GM23248 (cell line): ENCODE measurements around the gene DEGS1. TPM values are rescaled to one million over a fixed set of nuclear protein-coding genes. Genes with fewer than 3 reads are reported as not detected.

Experiments
- DNase-seq: peaks from one replicate; pipeline ENCODE4 v3.0.0-alpha.2; 2015
- H2AFZ ChIP-seq: fragments of 200-600 bp; sonication (generic); 2 replicates; pipeline ENCODE4 v1.6.1; 2016; ENCODE audit warnings: antibody characterized with exemption
- H3F3A ChIP-seq: fragments of 200-600 bp; sonication (generic); 2 replicates; pipeline ENCODE4 v1.6.1; 2016; ENCODE audit warnings: mild to moderate bottlenecking, antibody characterized with exemption, mixed run types; ENCODE audit not compliant: insufficient read depth
- H3K27ac ChIP-seq: fragments of 200-600 bp; sonication (generic); 2 replicates; pipeline ENCODE4 v1.5.1; 2016; ENCODE audit warnings: mild to moderate bottlenecking
- H3K27me3 ChIP-seq: fragments of 200-600 bp; sonication (generic); replicated peaks from 2 replicates; pipeline ENCODE4 v1.6.1; 2016; ENCODE audit warnings: mild to moderate bottlenecking; ENCODE audit not compliant: insufficient read depth
- H3K36me3 ChIP-seq: fragments of 200-600 bp; sonication (generic); 2 replicates; pipeline ENCODE4 v1.6.1; 2016; ENCODE audit warnings: low read depth, mild to moderate bottlenecking
- H3K4me1 ChIP-seq: fragments of 200-600 bp; sonication (generic); 2 replicates; pipeline ENCODE4 v1.6.1; 2016; ENCODE audit warnings: mild to moderate bottlenecking; ENCODE audit not compliant: insufficient read depth
- H3K4me2 ChIP-seq: fragments of 200-600 bp; sonication (generic); one replicate; pipeline ENCODE4 v1.6.1; 2016; ENCODE audit warnings: mild to moderate bottlenecking; ENCODE audit not compliant: unreplicated experiment
- H3K4me3 ChIP-seq: fragments of 200-600 bp; sonication (generic); 2 replicates; pipeline ENCODE4 v1.5.1; 2016; ENCODE audit warnings: mild to moderate bottlenecking
- H3K79me2 ChIP-seq: fragments of 200-600 bp; sonication (generic); 2 replicates; pipeline ENCODE4 v1.6.1; 2016; ENCODE audit warnings: mild to moderate bottlenecking; ENCODE audit not compliant: insufficient read depth
- H3K9ac ChIP-seq: fragments of 200-600 bp; sonication (generic); 2 replicates; pipeline ENCODE4 v1.6.1; 2016; ENCODE audit warnings: mild to moderate bottlenecking
- H3K9me2 ChIP-seq: fragments of 200-600 bp; sonication (generic); 2 replicates; pipeline ENCODE4 v1.6.1; 2016; ENCODE audit warnings: mixed run types, mild to moderate bottlenecking, moderate library complexity; ENCODE audit not compliant: insufficient read depth
- H3K9me3 ChIP-seq: fragments of 200-600 bp; sonication (generic); one replicate; pipeline ENCODE4 v1.6.1; 2017; ENCODE audit warnings: low read depth
- H4K20me1 ChIP-seq: fragments of 200-600 bp; sonication (generic); 2 replicates; pipeline ENCODE4 v1.6.0; 2016; ENCODE audit not compliant: insufficient read depth
- EZH2 ChIP-seq: fragments of 200-600 bp; sonication (generic); IDR thresholded peaks from 2 replicates; pipeline ENCODE4 v1.6.1; 2018; ENCODE audit warnings: antibody characterized with exemption, mild to moderate bottlenecking; ENCODE audit not compliant: insufficient read depth, poor library complexity, severe bottlenecking
- EZH2phosphoT487 ChIP-seq: fragments of 200-600 bp; sonication (generic); IDR thresholded peaks from 2 replicates; pipeline ENCODE4 v1.6.1; 2018; ENCODE audit warnings: antibody characterized with exemption, moderate library complexity, mild to moderate bottlenecking, low read depth; ENCODE audit not compliant: insufficient read depth
- WGBS, 2 experiments: methylation state at CpG; one replicate each; pipeline ENCODE4 v1.1.6; 2015 to 2017; ENCODE audit warnings: low lambda C conversion rate in 2 of 2, low coverage in 1 of 2; ENCODE audit errors: missing lambda C conversion rate in 2 of 2; 5-methylcytosine and 5-hydroxymethylcytosine counted together
- in situ Hi-C: fragments of 300-500 bp; cut with MboI; formaldehyde crosslinking; loops from 2 replicates; pipeline ENCODE4 v1.15.0; 2020
- polyA plus RNA-seq: library from polyadenylated mRNA; unstranded; fragments of >200 nt; fragmentation: Nextera tagmentation; extraction: Ambion mirVana; gene quantifications from 2 replicates; pipeline ENCODE4 v1.2.1, GENCODE V29; 2016
- total RNA-seq: library from RNA; depleted of rRNA; stranded (reverse); fragments of >200 nt; shearing (Covaris generic); gene quantifications from 2 replicates; pipeline ENCODE4 v1.2.3, GENCODE V29; 2014

The DEGS1 gene
- total and polyA plus RNA-seq, 2 experiments from 2014 or later, result 227 to 265 TPM

GRCh38 chr1:224180783-224181452 lies 2.1 kb upstream of the DEGS1 start:
- Histone ChIP-seq H3K36me3 (no peaks in the 10 kb centered on the region), H3K79me2 (peaks cover 24% of the 10 kb centered on the region), H2AFZ (no peak overlapping the region), H3F3A (peaks cover 8% of the 10 kb centered on the region; the same call in 1 of the 2 replicates), H4K20me1 (no peaks in the 10 kb centered on the region), H3K4me2 (no peak overlapping the region), H3K27ac (no peak overlapping the region), H3K4me3 (no peak overlapping the region), H3K27me3 (no peaks in the 10 kb centered on the region), H3K9me2 (no peaks in the 10 kb centered on the region), H3K4me1 (peaks cover 14% of the 10 kb centered on the region), H3K9me3 (no peaks in the 10 kb centered on the region), H3K9ac (no peak overlapping the region)
- DNase-seq, result no peak
- TF ChIP-seq EZH2, result no peak
- no peak for TF ChIP-seq EZH2phosphoT487
- WGBS, 2 experiments, result 90 to 92% methylated on average over 10 to 11 of the region's 11 CpGs
- in situ Hi-C loops, result no loop called here

- H3K4me2 ChIP-seq, result no peak overlapping the region
- H4K20me1 ChIP-seq, result no peaks in the 10 kb centered on the region
- H3K9me2 ChIP-seq, result no peaks in the 10 kb centered on the region
- no peak overlapping the region for H3K27ac ChIP-seq
- WGBS, 2 experiments, result 94 to 95% methylated on average over 4 of the region's 4 CpGs
- H3K36me3 ChIP-seq, result no peaks in the 10 kb centered on the region
- TF ChIP-seq EZH2phosphoT487 (no peak), EZH2 (no peak)
- in situ Hi-C loops, result no loop called here
- peaks cover 8% of the 10 kb centered on the region; the same call in 1 of the 2 replicates for H3F3A ChIP-seq
- no peaks in the 10 kb centered on the region for H3K9me3 ChIP-seq
- H3K4me1 ChIP-seq, result peaks cover 14% of the 10 kb centered on the region
- H3K79me2 ChIP-seq, result peaks cover 29% of the 10 kb centered on the region
- H3K27me3 ChIP-seq, result no peaks in the 10 kb centered on the region
- DNase-seq, result no peak
- H2AFZ ChIP-seq, result no peak overlapping the region
- no peak overlapping the region for H3K9ac ChIP-seq
- no peak overlapping the region for H3K4me3 ChIP-seq
Observed at GRCh38 chr1:224181453-224181810, 1.6 kb upstream of the DEGS1 start.

- Histone ChIP-seq H2AFZ (peak overlapping the region; percentile 94), H3K27ac (peak overlapping the region; percentile 86), H3K4me2 (peak overlapping the region; percentile 82), H4K20me1 (no peaks in the 10 kb centered on the region), H3K9me2 (no peaks in the 10 kb centered on the region), H3K4me3 (peak overlapping the region; percentile 84), H3K9ac (peak overlapping the region; percentile 92), H3F3A (peaks cover 8% of the 10 kb centered on the region; the same call in 1 of the 2 replicates), H3K36me3 (no peaks in the 10 kb centered on the region), H3K27me3 (no peaks in the 10 kb centered on the region), H3K79me2 (peaks cover 37% of the 10 kb centered on the region), H3K4me1 (peaks cover 14% of the 10 kb centered on the region), H3K9me3 (no peaks in the 10 kb centered on the region)
- in situ Hi-C loops, result no loop called here
- TF ChIP-seq EZH2, result no peak
- no peak for TF ChIP-seq EZH2phosphoT487
- no peak for DNase-seq
- WGBS, 2 experiments, result 76 to 80% methylated on average over 19 to 22 of the region's 22 CpGs
Observed at GRCh38 chr1:224182057-224182865, 779 bp upstream of the DEGS1 start.

- no peaks in the 10 kb centered on the region for H3K36me3 ChIP-seq
- peak overlapping the region; percentile 94 for H2AFZ ChIP-seq
- H3K4me1 ChIP-seq, result peaks cover 14% of the 10 kb centered on the region
- WGBS, 2 experiments, result 1 to 2% methylated on average over 44 to 47 of the region's 53 CpGs
- H3K79me2 ChIP-seq, result peaks cover 52% of the 10 kb centered on the region
- peak overlapping the region; percentile 84 for H3K4me3 ChIP-seq
- H3K4me2 ChIP-seq, result peak overlapping the region; percentile 82
- DNase-seq, result peak; percentile 82
- no peaks in the 10 kb centered on the region for H4K20me1 ChIP-seq
- in situ Hi-C loops, result no loop called here
- peak overlapping the region; percentile 92 for H3K9ac ChIP-seq
- no peaks in the 10 kb centered on the region for H3K9me2 ChIP-seq
- peak overlapping the region; percentile 86 for H3K27ac ChIP-seq
- TF ChIP-seq EZH2, result no peak
- H3K27me3 ChIP-seq, result no peaks in the 10 kb centered on the region
- no peaks in the 10 kb centered on the region for H3K9me3 ChIP-seq
- peaks cover 9% of the 10 kb centered on the region; the same call in 1 of the 2 replicates for H3F3A ChIP-seq
Observed at GRCh38 chr1:224183591-224184312, 712 bp downstream of the DEGS1 start.
